ENCODE measurements around the gene CREB3L2.

DNA sequence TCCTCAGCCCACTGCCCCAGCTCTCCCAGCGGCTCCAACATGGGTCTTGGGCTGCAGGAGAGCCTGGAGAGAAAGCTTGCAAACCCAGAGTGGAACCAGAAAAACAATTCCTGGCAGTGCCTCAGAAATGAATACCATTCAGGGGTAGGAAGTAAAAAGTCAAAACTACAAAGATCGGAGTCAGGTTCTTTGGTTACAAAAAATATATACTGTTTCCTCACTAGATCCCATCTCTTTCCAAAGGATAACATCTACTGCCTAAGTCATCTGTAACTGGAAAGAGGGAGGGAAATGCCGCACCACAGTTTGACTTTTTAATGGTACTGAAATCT lies 14.9 kb downstream of the CREB3L2 start:
- TF ChIP-seq, protein P1, sequence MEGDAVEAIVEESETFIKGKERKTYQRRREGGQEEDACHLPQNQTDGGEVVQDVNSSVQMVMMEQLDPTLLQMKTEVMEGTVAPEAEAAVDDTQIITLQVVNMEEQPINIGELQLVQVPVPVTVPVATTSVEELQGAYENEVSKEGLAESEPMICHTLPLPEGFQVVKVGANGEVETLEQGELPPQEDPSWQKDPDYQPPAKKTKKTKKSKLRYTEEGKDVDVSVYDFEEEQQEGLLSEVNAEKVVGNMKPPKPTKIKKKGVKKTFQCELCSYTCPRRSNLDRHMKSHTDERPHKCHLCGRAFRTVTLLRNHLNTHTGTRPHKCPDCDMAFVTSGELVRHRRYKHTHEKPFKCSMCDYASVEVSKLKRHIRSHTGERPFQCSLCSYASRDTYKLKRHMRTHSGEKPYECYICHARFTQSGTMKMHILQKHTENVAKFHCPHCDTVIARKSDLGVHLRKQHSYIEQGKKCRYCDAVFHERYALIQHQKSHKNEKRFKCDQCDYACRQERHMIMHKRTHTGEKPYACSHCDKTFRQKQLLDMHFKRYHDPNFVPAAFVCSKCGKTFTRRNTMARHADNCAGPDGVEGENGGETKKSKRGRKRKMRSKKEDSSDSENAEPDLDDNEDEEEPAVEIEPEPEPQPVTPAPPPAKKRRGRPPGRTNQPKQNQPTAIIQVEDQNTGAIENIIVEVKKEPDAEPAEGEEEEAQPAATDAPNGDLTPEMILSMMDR (conservative IDR thresholded peaks at IDR 0.05; ENCODE audit: low read depth, low read length), result no peak
- no peak for TF ChIP-seq EZH2 (IDR thresholded peaks at IDR 0.05; ENCODE audit: low read length, unreplicated experiment)
- no peak for TF ChIP-seq EZH2phosphoT487 (IDR thresholded peaks at IDR 0.05; ENCODE audit: borderline replicate concordance, low read length)

Measured in PC-3 (cell line).